H9 (cell line): ENCODE measurements around the gene DCAF11. TPM values are rescaled to one million over a fixed set of nuclear protein-coding genes. Genes with fewer than 3 reads are reported as not detected.

Experiments
- DNase-seq: peaks from one replicate; pipeline ENCODE4 v3.0.0-alpha.2; 2017
- H2AFZ ChIP-seq: one replicate; pipeline ENCODE4 v1.6.1; 2013; ENCODE audit warnings: mild to moderate bottlenecking, low read length, control low read depth, moderate library complexity
- H2AK5ac ChIP-seq: 2 replicates; pipeline ENCODE4 v1.6.1; 2013; ENCODE audit warnings: low read length, control low read depth, mixed read lengths; ENCODE audit not compliant: insufficient read length
- H2BK120ac ChIP-seq: one replicate; pipeline ENCODE4 v1.6.1; 2013; ENCODE audit warnings: low read depth, mild to moderate bottlenecking, low read length, control low read depth, inconsistent platforms; ENCODE audit not compliant: poor library complexity, severe bottlenecking
- H2BK12ac ChIP-seq: 2 replicates; pipeline ENCODE4 v1.6.1; 2013; ENCODE audit warnings: low read length, control low read depth, mixed read lengths, low read depth; ENCODE audit not compliant: insufficient read length
- H2BK15ac ChIP-seq: 2 replicates; pipeline ENCODE4 v1.6.1; 2013; ENCODE audit warnings: low read depth, low read length, control low read depth
- H2BK20ac ChIP-seq: one replicate; pipeline ENCODE4 v1.6.1; 2013; ENCODE audit warnings: low read depth, mild to moderate bottlenecking, low read length, control low read depth, inconsistent platforms; ENCODE audit not compliant: poor library complexity, severe bottlenecking
- H2BK5ac ChIP-seq: 2 replicates; pipeline ENCODE4 v1.6.1; 2013; ENCODE audit warnings: low read length, control low read depth, mixed read lengths; ENCODE audit not compliant: insufficient read length
- H3K14ac ChIP-seq: 2 replicates; pipeline ENCODE4 v1.6.1; 2013; ENCODE audit warnings: low read length, control low read depth; ENCODE audit not compliant: insufficient read depth
- H3K18ac ChIP-seq: 2 replicates; pipeline ENCODE4 v1.6.1; 2013; ENCODE audit warnings: low read depth, mild to moderate bottlenecking, mixed read lengths, low read length, control low read depth; ENCODE audit not compliant: insufficient read length
- H3K23ac ChIP-seq: 2 replicates; pipeline ENCODE4 v1.6.1; 2013; ENCODE audit warnings: low read length, control low read depth, mixed read lengths, low read depth; ENCODE audit not compliant: insufficient read length
- H3K23me2 ChIP-seq: 2 replicates; pipeline ENCODE4 v1.6.1; 2013; ENCODE audit warnings: low read depth, mild to moderate bottlenecking, mixed read lengths, low read length, control low read depth; ENCODE audit not compliant: insufficient read length, poor library complexity, severe bottlenecking
- H3K27ac ChIP-seq: 2 replicates; pipeline ENCODE4 v1.5.1; 2013; ENCODE audit warnings: low read length, control low read depth, mixed read lengths, low read depth; ENCODE audit not compliant: insufficient read length
- H3K27me3 ChIP-seq: 2 replicates; pipeline ENCODE4 v1.6.1; 2013; ENCODE audit warnings: low read length, control low read depth, inconsistent platforms; ENCODE audit not compliant: insufficient read depth
- H3K4ac ChIP-seq: 2 replicates; pipeline ENCODE4 v1.6.1; 2013; ENCODE audit warnings: low read depth, mild to moderate bottlenecking, control low read depth, inconsistent platforms, low read length, moderate library complexity
- H3K4me1 ChIP-seq: 2 replicates; pipeline ENCODE4 v1.6.1; 2013; ENCODE audit warnings: low read length, control low read depth, inconsistent platforms; ENCODE audit not compliant: insufficient read depth
- H3K4me2 ChIP-seq: 2 replicates; pipeline ENCODE4 v1.6.1; 2013; ENCODE audit warnings: low read length, control low read depth, mixed read lengths; ENCODE audit not compliant: insufficient read length, insufficient read depth
- H3K56ac ChIP-seq: 2 replicates; pipeline ENCODE4 v1.6.1; 2013; ENCODE audit warnings: low read depth, mild to moderate bottlenecking, mixed read lengths, low read length, control low read depth; ENCODE audit not compliant: insufficient read length
- H3K79me1 ChIP-seq: 2 replicates; pipeline ENCODE4 v1.6.1; 2013; ENCODE audit warnings: low read depth, mild to moderate bottlenecking, moderate library complexity, low read length, control low read depth, inconsistent platforms; ENCODE audit not compliant: insufficient read depth, poor library complexity, severe bottlenecking
- H3K79me2 ChIP-seq: 2 replicates; pipeline ENCODE4 v1.6.1; 2013; ENCODE audit warnings: low read length, control low read depth, inconsistent platforms; ENCODE audit not compliant: insufficient read depth
- H3K9ac ChIP-seq: 2 replicates; pipeline ENCODE4 v1.6.1; 2013; ENCODE audit warnings: low read length, control low read depth, mixed read lengths; ENCODE audit not compliant: insufficient read length; ENCODE audit errors: extremely low read depth
- H3K9me3 ChIP-seq: one replicate; pipeline ENCODE4 v1.6.1; 2013; ENCODE audit warnings: low read depth, low read length, inconsistent platforms; ENCODE audit not compliant: control insufficient read depth
- H3T11ph ChIP-seq: one replicate; pipeline ENCODE4 v1.6.1; 2013; ENCODE audit warnings: mild to moderate bottlenecking, low read length, control low read depth, inconsistent platforms
- H4K20me1 ChIP-seq: one replicate; pipeline ENCODE4 v1.6.1; 2013; ENCODE audit not compliant: control insufficient read depth, insufficient read length, insufficient read depth
- H4K5ac ChIP-seq: 2 replicates; pipeline ENCODE4 v1.6.1; 2013; ENCODE audit warnings: low read depth, mild to moderate bottlenecking, mixed read lengths, low read length, control low read depth; ENCODE audit not compliant: insufficient read length
- H4K8ac ChIP-seq: replicated peaks from 2 replicates; pipeline ENCODE4 v1.6.1; 2013; ENCODE audit warnings: low read length, control low read depth, mixed read lengths, low read depth; ENCODE audit not compliant: insufficient read length
- H4K91ac ChIP-seq: 2 replicates; pipeline ENCODE4 v1.6.1; 2013; ENCODE audit warnings: low read depth, mild to moderate bottlenecking, moderate library complexity, mixed read lengths, low read length, control low read depth; ENCODE audit not compliant: insufficient read length
- H3K27ac Mint-ChIP-seq, 3 experiments: 2 replicates in 2 of 3; 3 replicates in 1 of 3; pipeline ENCODE4 v1.8.0; 2020 to 2021; ENCODE audit warnings: mixed read lengths in 3 of 3, mild to moderate bottlenecking in 1 of 3, moderate library complexity in 1 of 3
- H3K27me3 Mint-ChIP-seq: 2 replicates; pipeline ENCODE4 v1.8.0; 2021; ENCODE audit warnings: low read depth, mild to moderate bottlenecking, moderate library complexity, mixed read lengths
- H3K36me3 Mint-ChIP-seq, 3 experiments: 2 replicates in 2 of 3; 3 replicates in 1 of 3; pipeline ENCODE4 v1.8.0; 2020 to 2021; ENCODE audit warnings: low read depth in 3 of 3, mixed read lengths in 3 of 3; ENCODE audit not compliant: insufficient read depth in 1 of 3
- H3K4me1 Mint-ChIP-seq, 2 experiments: 2 replicates each; pipeline ENCODE4 v1.8.0; 2020; ENCODE audit warnings: mixed read lengths in 2 of 2
- H3K4me3 Mint-ChIP-seq, 2 experiments: 2 replicates in 1 of 2; 3 replicates in 1 of 2; pipeline ENCODE4 v1.8.0; 2020 to 2021; ENCODE audit warnings: mild to moderate bottlenecking in 2 of 2, mixed read lengths in 2 of 2, moderate library complexity in 1 of 2
- H3K9me3 Mint-ChIP-seq, 2 experiments: 2 replicates in 1 of 2; 3 replicates in 1 of 2; pipeline ENCODE4 v1.8.0; 2020; ENCODE audit warnings: mild to moderate bottlenecking in 2 of 2, mixed read lengths in 2 of 2, moderate library complexity in 1 of 2
- WGBS: extraction: QIAGEN DNeasy Blood & Tissue Kit; methylation state at CpG from one replicate; pipeline ENCODE4 v1.1.7; 2013; ENCODE audit warnings: missing lambda C conversion rate, low lambda C conversion rate, mixed read lengths; ENCODE audit not compliant: insufficient read length; ENCODE audit errors: extremely low coverage; 5-methylcytosine and 5-hydroxymethylcytosine counted together
- total RNA-seq: library from RNA; stranded (reverse); gene quantifications from 2 replicates; pipeline ENCODE4 v1.2.1, GENCODE V29; 2021
- TF ChIP-seq, protein P1 (sequence below): fragments of 200-600 bp; sonication (generic); conservative IDR thresholded peaks from 3 replicates; pipeline ENCODE4 v1.8.0; 2021; ENCODE audit warnings: antibody characterized with exemption, mild to moderate bottlenecking

DCAF11 gene
- total RNA-seq, 1 experiment from 2014 or later, result 73.4 TPM

DNA sequence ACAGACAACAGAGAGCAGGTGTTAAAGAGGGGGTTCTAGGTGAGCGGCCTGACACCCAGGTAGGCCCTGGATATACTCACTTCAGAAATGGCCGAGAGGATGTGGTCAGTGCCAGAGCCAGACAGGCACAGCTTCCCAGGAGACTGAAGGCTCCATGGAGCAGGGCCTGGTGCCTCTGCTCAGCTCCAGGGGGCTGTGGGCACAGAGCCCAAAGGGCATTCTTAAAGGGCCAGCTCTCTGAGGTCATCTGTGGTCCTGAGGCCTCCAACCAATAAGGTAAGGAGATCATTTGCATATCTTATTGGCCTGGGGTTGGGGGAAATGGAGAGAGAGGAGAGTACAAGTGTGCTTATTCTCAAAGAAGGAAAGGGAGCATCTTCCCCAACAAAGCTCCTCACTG is 30.1 kb upstream of the DCAF11 start:
- no peak for DNase-seq
- H3K36me3 Mint-ChIP-seq, result no peaks in the 10 kb centered on the region; a peak in 1 of 7 replicates

More for the DNA sequence above, 30.1 kb upstream of the DCAF11 start:
- WGBS, result no CpG with 5 or more reads among the region's 2 CpGs
- Histone ChIP-seq H4K8ac (no peak overlapping the region), H2BK12ac (no peak overlapping the region), H3T11ph (no peak overlapping the region), H3K79me1 (no peaks in the 10 kb centered on the region), H3K4ac (no peak overlapping the region), H3K14ac (no peak overlapping the region), H3K56ac (no peak overlapping the region), H3K23me2 (peaks cover 4% of the 10 kb centered on the region), H3K4me2 (no peak overlapping the region), H2AK5ac (no peak overlapping the region), H4K20me1 (no peaks in the 10 kb centered on the region), H3K27ac (no peak overlapping the region), H2BK15ac (no peak overlapping the region), H4K91ac (no peak overlapping the region), H3K4me1 (peaks cover 3% of the 10 kb centered on the region; the same call in 1 of the 2 replicates), H3K18ac (no peak overlapping the region), H3K23ac (no peak overlapping the region), H3K79me2 (no peaks in the 10 kb centered on the region), H3K27me3 (no peaks in the 10 kb centered on the region; the same call in 1 of the 2 replicates), H2BK5ac (no peak overlapping the region), H2AFZ (no peak overlapping the region), H4K5ac (no peak overlapping the region), H2BK20ac (no peak overlapping the region), H3K9me3 (no peaks in the 10 kb centered on the region), H2BK120ac (no peak overlapping the region), H3K9ac (no peak overlapping the region)
- Mint-ChIP-seq H3K27ac (no peak overlapping the region), H3K4me1 (peaks cover 24 to 29% of the 10 kb centered on the region in 2 experiments), H3K27me3 (peaks cover 32% of the 10 kb centered on the region), H3K9me3 (no peaks in the 10 kb centered on the region), H3K4me3 (no peak overlapping the region)
- TF ChIP-seq, protein P1, sequence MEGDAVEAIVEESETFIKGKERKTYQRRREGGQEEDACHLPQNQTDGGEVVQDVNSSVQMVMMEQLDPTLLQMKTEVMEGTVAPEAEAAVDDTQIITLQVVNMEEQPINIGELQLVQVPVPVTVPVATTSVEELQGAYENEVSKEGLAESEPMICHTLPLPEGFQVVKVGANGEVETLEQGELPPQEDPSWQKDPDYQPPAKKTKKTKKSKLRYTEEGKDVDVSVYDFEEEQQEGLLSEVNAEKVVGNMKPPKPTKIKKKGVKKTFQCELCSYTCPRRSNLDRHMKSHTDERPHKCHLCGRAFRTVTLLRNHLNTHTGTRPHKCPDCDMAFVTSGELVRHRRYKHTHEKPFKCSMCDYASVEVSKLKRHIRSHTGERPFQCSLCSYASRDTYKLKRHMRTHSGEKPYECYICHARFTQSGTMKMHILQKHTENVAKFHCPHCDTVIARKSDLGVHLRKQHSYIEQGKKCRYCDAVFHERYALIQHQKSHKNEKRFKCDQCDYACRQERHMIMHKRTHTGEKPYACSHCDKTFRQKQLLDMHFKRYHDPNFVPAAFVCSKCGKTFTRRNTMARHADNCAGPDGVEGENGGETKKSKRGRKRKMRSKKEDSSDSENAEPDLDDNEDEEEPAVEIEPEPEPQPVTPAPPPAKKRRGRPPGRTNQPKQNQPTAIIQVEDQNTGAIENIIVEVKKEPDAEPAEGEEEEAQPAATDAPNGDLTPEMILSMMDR, result no peak
